GM23338 (cell line): Measurements from ENCODE around the gene TIAM1. TPM values are rescaled to one million over a fixed set of nuclear protein-coding genes. Genes with fewer than 3 reads are reported as not detected.

Experiments
- ATAC-seq: fragments of 200-7000 bp; cut with Tn5 transposase; 3 replicates; pipeline ENCODE4 v1.9.1; 2020
- DNase-seq: peaks from one replicate; pipeline ENCODE4 v3.0.0-alpha.2; 2015; ENCODE audit warnings: low spot score
- H2AFZ ChIP-seq: fragments of 200-600 bp; sonication (generic); 2 replicates; pipeline ENCODE4 v1.8.0; 2016; ENCODE audit warnings: antibody characterized with exemption, mild to moderate bottlenecking, moderate library complexity
- H3F3A ChIP-seq: fragments of 200-600 bp; sonication (generic); replicated peaks from 2 replicates; pipeline ENCODE4 v1.8.0; 2017; ENCODE audit warnings: antibody characterized with exemption, mixed run types, low read depth
- H3K27ac ChIP-seq: fragments of 200-600 bp; sonication (generic); 2 replicates; pipeline ENCODE4 v1.6.1; 2016; ENCODE audit warnings: low read depth
- H3K27me3 ChIP-seq: fragments of 200-600 bp; sonication (generic); 2 replicates; pipeline ENCODE4 v1.8.0; 2016; ENCODE audit warnings: mild to moderate bottlenecking, mixed run types, moderate library complexity; ENCODE audit not compliant: insufficient read depth
- H3K36me3 ChIP-seq: fragments of 200-600 bp; sonication (generic); 2 replicates; pipeline ENCODE4 v1.8.0; 2016; ENCODE audit warnings: mild to moderate bottlenecking; ENCODE audit not compliant: insufficient read depth
- H3K4me1 ChIP-seq: fragments of 200-600 bp; sonication (generic); 2 replicates; pipeline ENCODE4 v1.8.0; 2016; ENCODE audit warnings: mild to moderate bottlenecking, moderate library complexity; ENCODE audit not compliant: insufficient read depth
- H3K4me2 ChIP-seq: fragments of 200-600 bp; sonication (generic); 2 replicates; pipeline ENCODE4 v1.7.1; 2017; ENCODE audit warnings: mixed run types
- H3K4me3 ChIP-seq: fragments of 200-600 bp; sonication (generic); 2 replicates; pipeline ENCODE4 v1.6.1; 2016; ENCODE audit warnings: mixed run types
- H3K79me2 ChIP-seq: fragments of 200-600 bp; sonication (generic); replicated peaks from 2 replicates; pipeline ENCODE4 v1.8.0; 2017; ENCODE audit warnings: mild to moderate bottlenecking; ENCODE audit not compliant: insufficient read depth
- H3K9me2 ChIP-seq: fragments of 200-600 bp; sonication (generic); 2 replicates; pipeline ENCODE4 v1.8.0; 2017; ENCODE audit not compliant: insufficient read depth
- H4K20me1 ChIP-seq: fragments of 200-600 bp; sonication (generic); replicated peaks from 2 replicates; pipeline ENCODE4 v1.8.0; 2017; ENCODE audit warnings: mild to moderate bottlenecking; ENCODE audit not compliant: insufficient read depth
- H3K27ac Mint-ChIP-seq: 2 replicates; pipeline ENCODE4 v1.8.0; 2020; ENCODE audit warnings: inconsistent platforms, mild to moderate bottlenecking, moderate library complexity, mixed read lengths
- H3K27me3 Mint-ChIP-seq: 3 replicates; pipeline ENCODE4 v1.8.0; 2022; ENCODE audit warnings: low read depth, mild to moderate bottlenecking, moderate library complexity, mixed read lengths, inconsistent platforms; ENCODE audit not compliant: insufficient read depth, poor library complexity
- H3K36me3 Mint-ChIP-seq: 3 replicates; pipeline ENCODE4 v1.8.0; 2021; ENCODE audit warnings: low read depth, mild to moderate bottlenecking, inconsistent platforms, moderate library complexity, mixed read lengths
- H3K4me1 Mint-ChIP-seq: 3 replicates; pipeline ENCODE4 v1.8.0; 2020; ENCODE audit warnings: mild to moderate bottlenecking, inconsistent platforms, mixed read lengths
- H3K4me3 Mint-ChIP-seq: 3 replicates; pipeline ENCODE4 v1.8.0; 2021; ENCODE audit warnings: moderate library complexity, mild to moderate bottlenecking, inconsistent platforms, mixed read lengths
- H3K9me3 Mint-ChIP-seq: 3 replicates; pipeline ENCODE4 v1.8.0; 2020; ENCODE audit warnings: moderate library complexity, mild to moderate bottlenecking, inconsistent platforms, mixed read lengths
- CREB1 ChIP-seq: fragments of 250-450 bp; sonication (Bioruptor Pico); IDR thresholded peaks from 2 replicates; pipeline ENCODE4 v1.5.0; 2020; ENCODE audit warnings: low read depth, mild to moderate bottlenecking, moderate library complexity
- EZH2 ChIP-seq: fragments of 200-600 bp; sonication (generic); IDR thresholded peaks from one replicate; pipeline ENCODE4 v1.8.0; 2017; ENCODE audit warnings: antibody characterized with exemption, mild to moderate bottlenecking, low read depth; ENCODE audit not compliant: unreplicated experiment
- STAT1 ChIP-seq: IDR thresholded peaks from one replicate; pipeline ENCODE4 v1.6.1; 2016; ENCODE audit warnings: antibody characterized with exemption; ENCODE audit not compliant: unreplicated experiment
- ZNF462 ChIP-seq: fragments of 250-450 bp; sonication (Bioruptor Pico); IDR thresholded peaks from 2 replicates; pipeline ENCODE4 v1.5.0; 2020; ENCODE audit warnings: mild to moderate bottlenecking, moderate library complexity
- polyA plus RNA-seq: library from polyadenylated mRNA; unstranded; fragments of >200 nt; fragmentation: Nextera tagmentation; extraction: Ambion mirVana; gene quantifications from 2 replicates; pipeline ENCODE4 v1.2.1, GENCODE V29; 2016
- total RNA-seq: library from RNA; depleted of rRNA; stranded (reverse); fragments of >200 nt; shearing (Covaris generic); gene quantifications from 2 replicates; pipeline ENCODE4 v1.2.3, GENCODE V29; 2014

The TIAM1 gene
- total and polyA plus RNA-seq, 2 experiments from 2014 or later: 18.5 to 20.0 TPM

- H3K4me3 ChIP-seq: no peak overlapping the region
- no peak for DNase-seq
- H3K36me3 ChIP-seq: no peaks in the 10 kb centered on the region
- Mint-ChIP-seq H3K9me3 (no peaks in the 10 kb centered on the region), H3K36me3 (no peaks in the 10 kb centered on the region), H3K4me3 (no peak overlapping the region), H3K4me1 (peaks cover 22% of the 10 kb centered on the region), H3K27me3 (peaks cover 6% of the 10 kb centered on the region), H3K27ac (no peak overlapping the region)
- H3K9me2 ChIP-seq: no peaks in the 10 kb centered on the region
- H3K27me3 ChIP-seq: no peaks in the 10 kb centered on the region
- H3K27ac ChIP-seq: no peak overlapping the region
- H3K79me2 ChIP-seq: peaks cover 11% of the 10 kb centered on the region; the same call in 1 of the 2 replicates
- no peak overlapping the region for H3K4me2 ChIP-seq
- 0 out of 2 replicates have a peak, but pooled peaks cover 3% of the 10 kb centered on the region for H4K20me1 ChIP-seq
- TF ChIP-seq EZH2 (no peak), CREB1 (CRISPR knock-in tag) (no peak), ZNF462 (CRISPR knock-in tag) (no peak)
- H2AFZ ChIP-seq: no peak overlapping the region
- no peaks in the 10 kb centered on the region for H3F3A ChIP-seq
- peaks cover 12% of the 10 kb centered on the region for H3K4me1 ChIP-seq
- ATAC-seq: no peak
Observed at GRCh38 chr21:31336739-31337040, 7.4 kb downstream of the TIAM1 start.

- H3K4me2 ChIP-seq: no peak overlapping the region
- no peak for TF ChIP-seq STAT1
- no peak for TF ChIP-seq ZNF462 (CRISPR knock-in tag)
- TF ChIP-seq CREB1 (CRISPR knock-in tag): no peak
Observed at GRCh38 chr21:31335957-31336738, 7.9 kb downstream of the TIAM1 start.

More at GRCh38 chr21:31335957-31336738, 7.9 kb downstream of the TIAM1 start:
- peaks cover 22% of the 10 kb centered on the region for H3K4me1 Mint-ChIP-seq
- H3K36me3 Mint-ChIP-seq: no peaks in the 10 kb centered on the region; the same call in 2 of the 3 replicates
- H3K27ac ChIP-seq: no peak overlapping the region
- H3K36me3 ChIP-seq: no peaks in the 10 kb centered on the region
- peaks cover 6% of the 10 kb centered on the region for H3K27me3 Mint-ChIP-seq
- H3K4me3 ChIP-seq: no peak overlapping the region
- H4K20me1 ChIP-seq: 0 out of 2 replicates have a peak, but pooled peaks cover 3% of the 10 kb centered on the region
- peaks cover 12% of the 10 kb centered on the region for H3K4me1 ChIP-seq
- no peaks in the 10 kb centered on the region for H3K9me3 Mint-ChIP-seq
- H3K27ac Mint-ChIP-seq: no peak overlapping the region
- H2AFZ ChIP-seq: no peak overlapping the region
- no peak for DNase-seq
- peaks cover 6% of the 10 kb centered on the region; the same call in 1 of the 2 replicates for H3K79me2 ChIP-seq
- no peak for ATAC-seq
- H3F3A ChIP-seq: no peaks in the 10 kb centered on the region
- H3K4me3 Mint-ChIP-seq: no peak overlapping the region
- H3K9me2 ChIP-seq: no peaks in the 10 kb centered on the region
- no peaks in the 10 kb centered on the region for H3K27me3 ChIP-seq
